Vagina (tissue), 2 donors: Measurements from ENCODE around the gene TMEM39B. TPM values are rescaled to one million over a fixed set of nuclear protein-coding genes. Genes with fewer than 3 reads are reported as not detected.
"Not testable (repeated sequence)": the region's sequence is repeated elsewhere in the genome, so short reads cannot be mapped to it uniquely, and the experiment has no call there.

Experiments used
- DNase-seq, 2 donors: peaks; one replicate each; pipeline ENCODE4 v3.0.0-alpha.2; 2017; ENCODE audit errors: extremely low spot score in 2 of 2
- H3K27ac ChIP-seq: fragments of 200-600 bp; sonication (generic); one replicate; pipeline ENCODE4 v1.5.1; 2019
- H3K27me3 ChIP-seq: fragments of 200-600 bp; sonication (generic); one replicate; pipeline ENCODE4 v1.5.1; 2019
- H3K36me3 ChIP-seq, 2 donors: fragments of 200-600 bp; sonication (generic); one replicate each; pipeline ENCODE4 v1.5.1; 2017 to 2019
- H3K4me1 ChIP-seq: fragments of 200-600 bp; sonication (generic); one replicate; pipeline ENCODE4 v1.5.1; 2019
- H3K4me3 ChIP-seq, 2 donors: fragments of 200-600 bp; sonication (generic); 1 replicate in 1 of 2; 2 replicates in 1 of 2; pipeline ENCODE4 v1.5.1; 2016 to 2019
- H3K9me3 ChIP-seq: fragments of 200-600 bp; sonication (generic); one replicate; pipeline ENCODE4 v1.5.1; 2019
- POLR2A ChIP-seq, 2 donors: fragments of 450-650 bp; IDR thresholded peaks; one replicate each; pipeline ENCODE4 v1.6.1; 2017; ENCODE audit warnings: antibody characterized with exemption in 2 of 2, mild to moderate bottlenecking in 2 of 2, moderate library complexity in 2 of 2
- POLR2AphosphoS5 ChIP-seq, 2 donors: sonication (generic); formaldehyde crosslinking; IDR thresholded peaks; one replicate each; pipeline ENCODE4 v1.9.0; 2017; ENCODE audit warnings: antibody characterized with exemption in 2 of 2, mild to moderate bottlenecking in 2 of 2, low read depth in 1 of 2; ENCODE audit not compliant: insufficient read depth in 1 of 2
- intact Hi-C: fragments of 100-400 bp; cut with DNase I; formaldehyde crosslinking; loops from one replicate; pipeline ENCODE4 v1.15.1; 2023
- total RNA-seq: library from RNA; depleted of rRNA; stranded (reverse); fragments of >200 nt; gene quantifications from one replicate; pipeline ENCODE4 v1.2.3, GENCODE V29; 2016
- TF ChIP-seq, protein P1 (sequence below), 3 experiments: fragments of 450-650 bp in 2 of 3; fragments of 200-600 bp in 1 of 3; sonication (generic) in 1 of 3; IDR thresholded peaks; one replicate each; pipeline ENCODE4 v1.5.1; 2017 to 2019; ENCODE audit warnings: antibody characterized with exemption in 3 of 3, mild to moderate bottlenecking in 2 of 3, moderate library complexity in 2 of 3

TMEM39B gene
- total RNA-seq, 1 donor from 2014 or later: 8.3 TPM

DNA sequence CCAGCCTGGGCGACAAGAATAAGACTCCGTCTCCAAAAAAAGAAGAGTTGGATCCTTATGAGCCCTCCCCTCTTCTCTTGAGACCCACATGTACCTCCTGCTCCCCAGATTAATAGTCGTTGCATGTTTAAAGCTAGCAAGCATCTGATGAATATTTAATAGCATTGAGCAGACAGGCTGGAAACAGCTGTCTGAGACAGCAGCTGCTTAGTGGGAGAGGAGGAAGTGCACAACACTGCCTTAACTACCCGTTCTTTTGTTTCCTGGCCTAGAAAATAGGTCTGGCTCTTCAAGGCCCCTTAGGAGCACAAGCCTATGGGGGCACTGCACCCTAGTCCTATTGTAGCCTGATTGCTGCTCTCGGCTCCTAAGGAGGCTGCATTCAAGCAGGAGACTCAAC lies 17.3 kb upstream of the TMEM39B start:
- H3K9me3 ChIP-seq: no peaks in the 10 kb centered on the region

DNA sequence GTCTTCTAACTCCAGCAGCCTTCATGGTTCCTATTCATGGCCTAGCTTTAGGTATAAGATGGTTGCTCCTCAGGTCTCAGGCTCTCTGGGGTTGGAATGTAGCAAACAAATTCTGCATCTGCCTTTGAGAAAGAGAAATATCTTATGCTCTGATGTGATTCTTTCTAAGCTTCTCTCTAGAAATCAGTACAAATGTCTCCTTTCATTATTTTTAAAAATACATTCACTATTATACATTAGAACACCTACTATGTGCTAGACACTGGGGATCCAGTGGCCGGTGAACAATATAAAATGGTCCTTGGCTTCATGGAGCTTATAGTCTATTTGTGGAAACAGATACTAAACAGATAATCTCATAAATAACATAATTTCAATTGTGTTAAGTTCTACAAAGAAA lies 16.1 kb upstream of the TMEM39B start:
- intact Hi-C loops: no loop called here
- DNase-seq: no peak
- TF ChIP-seq, protein P1, sequence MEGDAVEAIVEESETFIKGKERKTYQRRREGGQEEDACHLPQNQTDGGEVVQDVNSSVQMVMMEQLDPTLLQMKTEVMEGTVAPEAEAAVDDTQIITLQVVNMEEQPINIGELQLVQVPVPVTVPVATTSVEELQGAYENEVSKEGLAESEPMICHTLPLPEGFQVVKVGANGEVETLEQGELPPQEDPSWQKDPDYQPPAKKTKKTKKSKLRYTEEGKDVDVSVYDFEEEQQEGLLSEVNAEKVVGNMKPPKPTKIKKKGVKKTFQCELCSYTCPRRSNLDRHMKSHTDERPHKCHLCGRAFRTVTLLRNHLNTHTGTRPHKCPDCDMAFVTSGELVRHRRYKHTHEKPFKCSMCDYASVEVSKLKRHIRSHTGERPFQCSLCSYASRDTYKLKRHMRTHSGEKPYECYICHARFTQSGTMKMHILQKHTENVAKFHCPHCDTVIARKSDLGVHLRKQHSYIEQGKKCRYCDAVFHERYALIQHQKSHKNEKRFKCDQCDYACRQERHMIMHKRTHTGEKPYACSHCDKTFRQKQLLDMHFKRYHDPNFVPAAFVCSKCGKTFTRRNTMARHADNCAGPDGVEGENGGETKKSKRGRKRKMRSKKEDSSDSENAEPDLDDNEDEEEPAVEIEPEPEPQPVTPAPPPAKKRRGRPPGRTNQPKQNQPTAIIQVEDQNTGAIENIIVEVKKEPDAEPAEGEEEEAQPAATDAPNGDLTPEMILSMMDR (IDR thresholded peaks at IDR 0.05): no peak
- TF ChIP-seq POLR2AphosphoS5 (IDR thresholded peaks at IDR 0.05; ENCODE audit: insufficient read depth in 1 of 2, low read depth in 1 of 2) (no peak), POLR2A (IDR thresholded peaks at IDR 0.05) (no peak)
- Histone ChIP-seq H3K4me1 (no peaks in the 10 kb centered on the region), H3K36me3 (peaks cover 0 to 75% of the 10 kb centered on the region in 2 donors), H3K9me3 (no peaks in the 10 kb centered on the region), H3K27ac (no peak overlapping the region), H3K27me3 (no peaks in the 10 kb centered on the region), H3K4me3 (no peak overlapping the region)

More for the DNA sequence above, 17.3 kb upstream of the TMEM39B start:
- no peak overlapping the region for H3K27ac ChIP-seq
- no peaks in the 10 kb centered on the region for H3K27me3 ChIP-seq
- TF ChIP-seq, protein P1 (IDR thresholded peaks at IDR 0.05): no peak
- no peak for TF ChIP-seq POLR2A (IDR thresholded peaks at IDR 0.05)
- no peak for TF ChIP-seq POLR2AphosphoS5 (IDR thresholded peaks at IDR 0.05; ENCODE audit: insufficient read depth in 1 of 2, low read depth in 1 of 2)
- no peaks in the 10 kb centered on the region for H3K4me1 ChIP-seq
- no peak overlapping the region for H3K4me3 ChIP-seq
- intact Hi-C loops: no loop called here
- no peak for DNase-seq
- H3K36me3 ChIP-seq: peaks cover 0 to 75% of the 10 kb centered on the region in 2 donors

DNA sequence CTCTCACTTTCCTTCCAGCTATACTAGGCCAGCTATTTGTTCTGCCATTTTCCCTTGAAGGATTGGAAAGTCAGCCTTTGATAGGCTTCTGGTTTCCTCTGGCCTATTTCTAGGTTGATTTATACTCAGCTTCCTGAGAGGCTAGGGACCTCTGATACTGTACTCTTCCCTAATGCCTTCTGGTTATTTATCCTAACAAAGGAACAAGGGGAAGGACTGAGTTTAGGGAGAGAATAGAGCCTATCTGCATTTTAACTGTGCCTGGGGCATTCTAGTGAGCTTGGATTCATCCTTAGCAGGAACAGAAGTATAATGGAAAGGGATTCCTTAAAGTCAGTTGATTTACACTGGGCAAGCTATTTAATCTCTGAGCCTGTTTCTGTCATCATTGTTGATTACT lies 11.8 kb upstream of the TMEM39B start:
- no peak for DNase-seq
- Histone ChIP-seq H3K9me3 (no peaks in the 10 kb centered on the region), H3K27ac (no peak overlapping the region), H3K4me1 (peaks cover 16% of the 10 kb centered on the region), H3K27me3 (no peaks in the 10 kb centered on the region), H3K36me3 (peaks cover 0 to 35% of the 10 kb centered on the region in 2 donors), H3K4me3 (no peak overlapping the region)
- intact Hi-C loops: loop anchor here (10.0 kb wide), 2 partner anchors 86 to 276 kb away; no protein-coding TSS in a partner anchor
- TF ChIP-seq POLR2AphosphoS5 (IDR thresholded peaks at IDR 0.05; ENCODE audit: insufficient read depth in 1 of 2, low read depth in 1 of 2) (no peak), POLR2A (IDR thresholded peaks at IDR 0.05) (no peak)
- TF ChIP-seq, protein P1 (IDR thresholded peaks at IDR 0.05): no peak

DNA sequence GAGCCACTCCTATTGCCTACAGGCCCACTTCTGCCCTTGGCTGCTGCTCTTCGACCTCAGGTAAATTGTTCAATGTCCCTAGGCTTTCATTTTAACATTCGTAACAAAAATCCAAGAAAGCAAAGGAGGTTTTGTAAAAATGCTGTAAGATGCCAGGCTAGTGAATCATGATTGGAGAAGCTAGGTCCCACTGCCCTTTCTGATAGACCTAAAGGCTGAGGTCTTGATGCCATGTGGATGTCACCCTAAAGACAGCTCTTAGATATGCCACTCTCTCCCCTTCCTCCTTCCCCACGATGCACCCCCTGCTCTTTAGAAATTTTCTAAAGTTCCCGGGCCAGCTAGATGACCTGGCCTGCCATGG lies 9.9 kb upstream of the TMEM39B start:
- H3K36me3 ChIP-seq: peaks cover 0 to 28% of the 10 kb centered on the region in 2 donors
- H3K27ac ChIP-seq: peak overlapping the region; percentile 69
- H3K4me1 ChIP-seq: peaks cover 28% of the 10 kb centered on the region
- no peaks in the 10 kb centered on the region for H3K27me3 ChIP-seq
- no peak overlapping the region for H3K4me3 ChIP-seq
- TF ChIP-seq POLR2AphosphoS5 (IDR thresholded peaks at IDR 0.05; ENCODE audit: insufficient read depth in 1 of 2, low read depth in 1 of 2) (no peak), POLR2A (IDR thresholded peaks at IDR 0.05) (no peak)
- TF ChIP-seq, protein P1 (IDR thresholded peaks at IDR 0.05): no peak
- intact Hi-C loops: loop anchor here (10.0 kb wide), 2 partner anchors 88 to 278 kb away; no protein-coding TSS in a partner anchor
- DNase-seq: no peak
- H3K9me3 ChIP-seq: no peaks in the 10 kb centered on the region

DNA sequence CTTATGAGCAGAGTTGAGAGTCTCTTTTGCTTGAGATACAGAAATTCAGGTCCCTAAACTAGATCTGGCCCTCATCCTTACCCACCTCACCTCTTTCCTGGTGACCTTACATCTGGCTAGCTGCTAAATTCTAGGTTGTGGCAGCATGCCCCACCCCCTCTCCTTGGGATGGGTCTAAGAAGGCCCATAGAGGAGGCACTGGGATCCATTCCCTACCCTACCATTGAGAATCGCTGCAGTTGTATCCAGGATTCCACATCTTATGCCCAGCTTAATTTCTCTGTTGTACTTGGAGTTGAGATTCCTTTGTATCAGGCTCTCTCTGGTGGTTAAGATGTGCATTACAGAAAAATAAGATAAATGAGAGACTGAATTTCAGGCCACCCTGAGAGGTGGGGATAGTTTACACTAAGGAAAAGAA lies 9.5 kb upstream of the TMEM39B start:
- H3K4me1 ChIP-seq: peaks cover 28% of the 10 kb centered on the region
- H3K27ac ChIP-seq: peak overlapping the region; percentile 69
- DNase-seq: no peak
- no peak overlapping the region for H3K4me3 ChIP-seq
- H3K36me3 ChIP-seq: peaks cover 0 to 25% of the 10 kb centered on the region in 2 donors
- TF ChIP-seq, protein P1 (IDR thresholded peaks at IDR 0.05): peak in 2 of 3 experiments; percentile 63 to 67
- TF ChIP-seq POLR2A (IDR thresholded peaks at IDR 0.05) (no peak), POLR2AphosphoS5 (IDR thresholded peaks at IDR 0.05; ENCODE audit: insufficient read depth in 1 of 2, low read depth in 1 of 2) (peak in 1 of 2 donors; percentile 54)
- no peaks in the 10 kb centered on the region for H3K27me3 ChIP-seq
- H3K9me3 ChIP-seq: no peaks in the 10 kb centered on the region
- intact Hi-C loops: loop anchor here (10.0 kb wide), 2 partner anchors 88 to 278 kb away; no protein-coding TSS in a partner anchor

DNA sequence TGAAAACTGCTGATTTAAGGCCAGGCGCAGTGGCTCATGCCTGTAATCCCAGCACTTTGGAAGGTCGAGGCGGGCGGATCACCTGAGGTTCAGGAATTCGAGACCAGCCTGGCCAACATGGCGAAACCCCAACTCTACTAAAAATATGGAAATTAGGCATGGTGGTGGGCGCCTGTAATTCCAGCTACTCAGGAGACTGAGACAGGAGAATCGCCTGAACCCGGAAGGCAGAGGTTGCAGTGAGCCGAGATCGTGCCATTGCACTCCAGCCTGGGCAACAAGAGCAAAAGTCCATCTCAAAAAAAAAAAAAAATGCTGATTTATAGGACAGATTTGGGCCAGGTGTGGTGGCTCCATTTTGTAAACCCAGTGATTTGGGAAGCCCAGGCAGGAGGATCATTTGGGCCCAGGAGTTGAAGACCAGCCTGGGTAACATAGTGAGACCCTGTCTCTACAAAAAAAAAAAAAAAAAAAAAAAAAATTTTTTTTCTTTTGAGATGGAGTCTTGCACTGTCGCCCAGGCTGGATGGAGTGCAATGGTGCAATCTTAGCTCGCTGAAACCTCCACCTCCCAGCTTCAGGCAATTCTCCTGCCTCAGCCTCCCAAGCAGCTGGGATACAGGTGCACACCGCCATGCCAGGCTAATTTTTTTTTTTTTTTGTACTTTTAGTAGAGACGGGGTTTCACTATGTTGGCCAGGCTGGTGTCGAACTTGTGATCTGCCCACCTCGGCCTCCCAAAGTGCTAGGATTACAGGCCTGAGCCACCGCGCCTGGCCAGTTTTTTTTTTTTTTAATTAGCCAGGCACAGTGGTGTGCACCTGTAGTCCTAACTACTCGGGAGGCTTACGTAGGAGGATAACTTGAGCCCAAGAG lies 6.9 kb upstream of the TMEM39B start:
- not testable (repeated sequence) for DNase-seq, H3K27me3 ChIP-seq, H3K36me3 ChIP-seq, H3K9me3 ChIP-seq, H3K4me3 ChIP-seq, H3K27ac ChIP-seq
- intact Hi-C loops: loop anchor here (10.0 kb wide), 2 partner anchors 91 to 281 kb away; no protein-coding TSS in a partner anchor
- peaks cover 28% of the 10 kb centered on the region for H3K4me1 ChIP-seq
